NCI-H2081 (cell line): ENCODE measurements around the gene MBD5.

Experiments used
- DNase-seq, 2 experiments: peaks; one replicate each; lab custom pipeline; 2025; lab: John Stamatoyannopoulos, UW

Gene MBD5

DNA sequence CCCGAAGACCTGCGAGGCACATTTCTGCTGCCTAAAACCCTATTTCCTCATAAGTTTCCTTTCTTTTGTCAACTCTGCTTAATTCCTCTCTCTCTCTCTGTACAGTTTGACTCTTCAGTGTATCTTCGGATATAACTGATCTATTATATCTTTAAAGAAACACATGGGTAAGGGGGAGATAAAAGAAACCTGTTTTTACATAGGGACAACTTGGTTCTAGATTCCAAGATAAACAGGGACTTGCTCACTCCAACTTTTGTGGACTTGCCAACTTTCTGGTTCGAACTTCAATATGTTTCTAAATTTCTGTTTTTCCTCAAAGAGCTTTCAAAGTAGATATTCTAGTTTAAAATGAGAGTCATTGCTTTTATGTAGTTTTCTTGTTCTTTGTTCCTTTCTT, 441.0 kb downstream of the MBD5 start:
- DNase-seq = no peak

DNA sequence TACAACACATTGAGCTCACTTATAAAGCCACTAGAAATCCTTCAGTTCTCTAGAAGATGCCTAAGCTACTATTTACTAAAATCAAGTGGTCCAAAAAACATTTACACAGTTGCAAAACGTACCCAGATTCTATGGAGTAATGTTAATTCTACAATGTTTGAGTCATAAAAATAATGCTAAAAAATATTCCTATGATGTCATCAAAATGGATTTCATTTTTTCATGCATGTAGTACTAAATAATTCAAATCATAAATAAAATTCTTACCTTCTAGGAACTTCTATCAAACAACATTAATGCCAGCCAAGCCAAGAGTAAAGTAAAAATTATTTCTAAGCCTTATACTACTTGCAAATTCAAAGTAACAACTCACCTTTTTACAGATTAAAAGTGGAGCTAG, 454.7 kb downstream of the MBD5 start:
- DNase-seq = no peak

DNA sequence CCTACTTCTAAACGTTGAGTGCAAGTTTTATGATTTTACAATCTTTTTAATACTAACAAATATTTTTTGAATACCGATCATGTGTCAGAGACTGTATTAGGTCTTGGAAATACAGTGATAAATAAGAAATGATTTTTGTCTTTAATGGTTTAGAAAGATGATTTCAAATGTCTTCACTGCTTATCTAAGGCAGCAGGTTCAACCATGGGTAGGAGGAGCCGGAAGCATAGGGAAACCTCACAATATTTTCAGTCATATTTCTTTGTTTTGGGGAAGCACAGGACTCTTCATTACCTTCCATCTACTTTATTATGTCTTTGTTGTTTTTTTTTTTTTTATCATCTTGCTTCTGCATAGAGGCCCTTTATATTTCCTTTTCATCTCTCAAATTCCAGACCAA, 458.5 kb downstream of the MBD5 start:
- DNase-seq = no peak

DNA sequence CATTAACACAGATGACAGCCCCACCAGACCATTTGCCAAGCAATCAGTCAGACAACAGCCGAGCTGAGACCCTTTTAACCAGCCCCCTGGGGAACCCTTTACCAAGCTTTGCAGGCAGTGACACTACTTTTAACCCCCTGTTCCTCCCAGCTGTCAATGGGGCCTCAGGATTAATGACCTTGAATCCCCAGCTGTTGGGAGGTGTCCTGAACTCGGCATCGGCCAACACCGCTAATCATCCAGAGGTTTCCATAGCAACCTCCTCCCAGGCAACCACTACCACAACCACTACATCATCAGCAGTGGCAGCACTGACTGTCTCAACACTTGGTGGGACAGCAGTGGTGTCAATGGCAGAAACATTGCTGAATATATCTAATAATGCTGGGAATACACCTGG, 462.8 kb downstream of the MBD5 start:
- no peak for DNase-seq

- DNase-seq = no peak
Measured at GRCh38 chr2:148484066-148484465, 463.2 kb downstream of the MBD5 start.

DNA sequence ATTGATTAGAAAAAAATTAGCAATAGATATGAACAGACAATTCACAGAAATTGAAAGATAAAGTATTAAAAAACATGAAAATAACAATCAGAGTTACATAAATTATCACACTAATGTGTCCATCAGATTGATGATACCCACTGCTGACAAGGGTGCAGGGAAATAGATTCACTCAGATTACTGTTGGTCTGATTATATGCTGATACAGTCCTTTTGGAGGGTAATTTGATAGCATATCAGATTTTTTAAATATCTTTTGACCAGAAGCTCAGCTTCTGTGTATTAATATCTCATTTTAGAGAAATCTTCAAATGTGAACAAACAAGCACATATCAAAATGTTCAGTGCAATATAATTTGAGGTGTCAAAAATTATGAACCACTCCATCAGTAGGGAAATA, 465.8 kb downstream of the MBD5 start:
- DNase-seq = no peak

DNA sequence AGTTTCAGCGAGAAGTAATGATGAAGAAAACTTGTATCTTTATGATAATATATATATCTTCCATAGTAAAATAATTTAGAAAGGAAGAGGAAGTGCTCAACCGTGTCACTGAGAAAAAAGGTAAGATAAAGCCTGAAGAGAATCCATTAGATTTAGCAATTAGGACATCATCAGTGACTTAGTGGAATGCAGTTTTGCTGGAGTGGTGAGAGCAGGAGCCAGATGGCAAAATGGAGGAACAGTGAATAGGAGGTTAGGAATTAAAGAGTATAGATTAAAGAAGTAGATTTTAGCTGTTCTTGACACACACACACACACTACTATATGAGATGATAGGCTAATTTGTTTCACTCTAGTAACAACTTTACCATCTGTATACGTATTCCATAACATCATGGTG, 466.5 kb downstream of the MBD5 start:
- no peak for DNase-seq

GRCh38 chr2:148490840-148491439, 470.0 kb downstream of the MBD5 start:
- DNase-seq = no peak

- DNase-seq = no peak
Measured at GRCh38 chr2:148493822-148494563, 473.1 kb downstream of the MBD5 start.

DNA sequence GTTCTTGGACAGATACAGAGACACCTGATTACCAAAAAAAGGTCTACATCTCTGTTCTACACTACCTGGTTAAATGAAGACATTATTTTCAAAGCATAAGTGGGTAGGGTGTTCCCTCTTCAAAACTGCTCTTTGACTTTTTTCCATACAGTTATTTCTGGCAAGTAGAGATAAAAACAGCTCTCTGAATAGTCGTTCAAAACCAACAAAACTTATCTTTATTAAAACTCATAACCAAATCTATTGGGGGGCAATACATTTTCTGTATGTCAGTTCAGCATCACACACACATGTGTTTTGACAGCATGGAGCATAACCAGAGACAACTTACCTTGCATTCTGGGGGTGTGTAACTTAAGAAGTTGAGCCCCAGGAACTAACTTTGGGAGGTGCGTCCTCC, 474.7 kb downstream of the MBD5 start:
- DNase-seq = no peak

DNA sequence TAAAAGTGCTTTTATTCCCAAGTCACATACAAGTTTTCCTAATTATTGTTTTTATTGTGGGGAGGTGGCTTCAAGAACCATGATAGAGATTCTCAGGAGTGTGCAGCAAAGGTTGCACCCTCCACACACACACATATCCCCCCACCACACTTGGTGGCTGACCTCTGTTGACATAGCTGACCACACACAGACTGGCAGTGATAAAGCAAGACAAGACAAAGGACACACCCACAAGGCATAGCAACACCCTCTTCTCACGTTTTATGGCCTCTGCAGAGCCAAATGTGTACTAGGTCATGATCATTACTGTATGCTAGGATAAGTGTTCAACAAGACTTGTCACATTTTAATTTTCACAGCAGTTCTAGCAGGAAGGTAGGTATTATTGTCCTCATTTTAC, 480.7 kb downstream of the MBD5 start:
- DNase-seq = no peak

- no peak for DNase-seq
Measured at GRCh38 chr2:148503516-148503915, 482.6 kb downstream of the MBD5 start.

GRCh38 chr2:148507970-148508369, 487.1 kb downstream of the MBD5 start:
- no peak for DNase-seq

GRCh38 chr2:148508878-148509287, 488.0 kb downstream of the MBD5 start:
- no peak for DNase-seq

DNA sequence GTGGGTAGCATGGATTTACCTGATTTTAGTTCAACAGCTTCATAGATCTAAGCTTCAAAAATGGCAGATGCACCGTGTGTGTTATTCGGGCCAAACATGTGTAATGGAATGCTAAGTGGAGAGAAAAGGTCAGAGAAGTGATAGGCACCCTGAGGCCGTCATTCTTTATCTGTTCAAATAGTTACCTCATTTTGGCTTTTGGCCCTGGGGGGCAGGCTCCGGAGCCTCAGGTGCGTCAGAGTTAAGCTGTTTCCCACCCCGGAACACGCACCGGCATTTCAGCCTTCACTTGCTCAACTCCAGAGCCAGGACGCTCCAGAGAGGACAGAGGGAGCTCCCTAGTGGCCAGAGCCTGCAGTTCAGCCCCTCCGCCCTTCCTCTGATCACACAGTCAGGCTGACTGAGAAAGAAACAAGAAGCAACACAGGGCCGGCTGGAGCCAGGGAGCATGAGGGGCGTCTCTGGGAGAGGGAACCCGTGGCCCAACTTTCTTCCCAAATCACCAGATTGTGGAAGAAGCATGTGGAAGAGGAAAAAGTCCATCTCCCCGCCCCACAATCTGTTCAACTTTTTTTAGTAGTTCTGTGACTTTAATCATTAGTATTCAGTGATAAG, 488.5 kb downstream of the MBD5 start:
- DNase-seq = peak; percentile 76 to 79

DNA sequence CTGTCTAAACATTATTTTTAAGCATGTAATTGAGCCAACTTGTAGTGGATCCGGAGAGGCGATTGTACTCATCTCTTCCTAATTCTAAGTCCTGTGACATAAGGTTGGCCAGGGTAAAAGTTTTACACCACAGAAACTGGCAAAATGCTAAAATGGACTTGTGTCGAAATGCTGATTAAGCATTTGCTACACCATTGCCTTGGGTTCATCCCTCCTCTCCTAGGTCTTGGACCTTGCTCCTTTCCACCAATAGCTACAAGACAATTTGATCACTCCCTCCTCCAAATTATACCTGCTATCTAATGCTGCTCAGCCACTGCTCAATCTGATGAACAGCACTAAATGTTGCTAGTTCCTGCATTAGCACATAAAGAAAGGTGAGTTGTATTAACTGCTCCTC, 491.0 kb downstream of the MBD5 start:
- no peak for DNase-seq

GRCh38 chr2:148512501-148512900, 491.6 kb downstream of the MBD5 start:
- DNase-seq = no peak

GRCh38 chr2:148513427-148513826, 492.5 kb downstream of the MBD5 start:
- no peak for DNase-seq

DNA sequence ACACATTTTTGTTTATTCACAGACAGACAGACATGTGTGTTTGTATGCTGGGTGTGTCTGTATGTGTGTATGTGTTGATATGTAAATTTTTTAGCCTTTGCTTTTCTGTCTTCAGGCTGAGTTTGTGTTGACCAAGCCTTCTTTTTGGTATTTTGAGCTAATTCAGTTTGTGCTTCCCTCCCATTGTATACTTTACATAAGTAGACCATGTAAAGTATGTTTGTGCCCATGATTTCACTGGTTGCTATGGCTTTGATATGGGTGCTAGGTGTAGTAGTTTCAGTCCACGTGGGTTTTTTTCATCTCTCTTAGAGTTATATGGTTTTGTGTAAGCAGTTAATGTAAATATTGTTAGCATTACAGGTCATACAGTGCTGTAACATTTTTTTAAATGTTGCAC, 494.2 kb downstream of the MBD5 start:
- DNase-seq = no peak

GRCh38 chr2:148515976-148516375, 495.1 kb downstream of the MBD5 start:
- no peak for DNase-seq

- no peak for DNase-seq
Measured at GRCh38 chr2:148517296-148517695, 496.4 kb downstream of the MBD5 start.

DNA sequence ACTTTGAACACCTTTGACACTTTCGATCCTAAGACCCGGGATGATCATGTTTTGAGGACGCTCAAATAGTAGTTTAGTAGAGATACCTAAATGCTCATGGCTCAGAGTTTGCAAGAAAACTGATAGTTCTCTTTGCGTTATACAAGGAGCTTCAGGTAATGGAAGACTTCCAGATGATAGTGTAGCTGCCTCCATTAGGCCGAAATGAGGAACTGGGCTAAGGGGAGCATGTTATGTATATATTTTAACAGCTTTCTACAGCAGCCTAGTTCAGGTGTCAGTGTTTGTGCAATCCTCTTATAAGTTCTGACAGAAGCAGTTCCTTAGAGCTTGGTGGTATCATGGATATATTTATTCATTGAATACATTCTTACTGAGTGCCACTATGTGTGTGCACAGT, 496.9 kb downstream of the MBD5 start:
- no peak for DNase-seq

GRCh38 chr2:148519013-148519412, 498.1 kb downstream of the MBD5 start:
- DNase-seq = peak; percentile 68 to 88

GRCh38 chr2:148521181-148521580, 500.3 kb downstream of the MBD5 start:
- no peak for DNase-seq
